Panc1 (cell line): ENCODE results near the gene TXN.

Experiments
- CTCF ChIP-seq: fragments of 450-650 bp; IDR thresholded peaks from 2 replicates; pipeline ENCODE4 v1.5.1; 2017; ENCODE audit warnings: mild to moderate bottlenecking
- POLR2AphosphoS5 ChIP-seq: IDR thresholded peaks from 2 replicates; pipeline ENCODE4 v1.6.1; 2012; ENCODE audit warnings: mild to moderate bottlenecking, low read depth, low read length, moderate library complexity
- TCF7L2 ChIP-seq: IDR thresholded peaks from 2 replicates; pipeline ENCODE4 v1.6.1; 2011; ENCODE audit warnings: mild to moderate bottlenecking, low read depth, low read length, inconsistent platforms

GRCh38 chr9:110276781-110277180, 20.5 kb upstream of the TXN start:
- TF ChIP-seq POLR2AphosphoS5 (no peak), TCF7L2 (no peak), CTCF (no peak)
